Gastrocnemius medialis (tissue), 4 donors: ENCODE measurements around the gene SERINC2. TPM values are rescaled to one million over a fixed set of nuclear protein-coding genes. Genes with fewer than 3 reads are reported as not detected.

Experiments used
- ATAC-seq, 2 donors: fragments of 150-250 bp; one replicate each; pipeline ENCODE4 v1.9.1; 2016
- DNase-seq, 2 donors: peaks; one replicate each; pipeline ENCODE4 v3.0.0-alpha.2; 2019
- H3K27ac ChIP-seq, 4 donors: fragments of 200-600 bp; sonication (generic); 1 replicate in 1 of 4; 2 replicates in 3 of 4; pipeline ENCODE4 v1.5.1; 2016 to 2018; ENCODE audit warnings: mild to moderate bottlenecking in 2 of 4, moderate library complexity in 1 of 4
- H3K27me3 ChIP-seq, 3 donors: fragments of 200-600 bp; sonication (generic) in 2 of 3; 1 replicate in 1 of 3; 2 replicates in 2 of 3; pipeline versions ENCODE4 v1.5.1 to v1.6.0; 2016 to 2019; ENCODE audit warnings: mild to moderate bottlenecking in 1 of 3, moderate library complexity in 1 of 3
- H3K36me3 ChIP-seq, 2 donors: fragments of 200-600 bp; sonication (generic) in 1 of 2; one replicate each; pipeline ENCODE4 v1.5.1; 2017 to 2018
- H3K4me1 ChIP-seq, 2 donors: fragments of 200-600 bp; sonication (generic) in 1 of 2; one replicate each; pipeline ENCODE4 v1.5.1; 2016 to 2017; ENCODE audit warnings: mild to moderate bottlenecking in 2 of 2
- H3K4me3 ChIP-seq, 4 donors: fragments of 200-600 bp; sonication (generic) in 3 of 4; 1 replicate in 1 of 4; 2 replicates in 3 of 4; pipeline ENCODE4 v1.5.1; 2016 to 2019; ENCODE audit warnings: mild to moderate bottlenecking in 2 of 4
- H3K9me3 ChIP-seq, 3 donors: fragments of 200-600 bp; sonication (generic) in 2 of 3; 1 replicate in 1 of 3; 2 replicates in 2 of 3; pipeline ENCODE4 v1.5.1; 2016 to 2019
- POLR2A ChIP-seq, 2 donors: fragments of 450-650 bp; IDR thresholded peaks; one replicate each; pipeline ENCODE4 v1.6.1; 2017; ENCODE audit warnings: antibody characterized with exemption in 2 of 2, mild to moderate bottlenecking in 2 of 2, moderate library complexity in 2 of 2
- in situ Hi-C, 4 donors: fragments of 200-750 bp; cut with MboI; loops; one replicate each; pipeline versions ENCODE4 v1.15.0 to v1.8.0; 2017; ENCODE audit warnings: low sequenced_read_pairs in 4 of 4
- intact Hi-C: fragments of 100-400 bp; cut with DNase I; formaldehyde crosslinking; loops from one replicate; pipeline ENCODE4 v1.15.1; 2023; ENCODE audit warnings: low total_unique reads
- total RNA-seq, 4 donors: library from RNA; depleted of rRNA; stranded (reverse); fragments of >200 nt; gene quantifications; one replicate each; pipeline versions ENCODE4 v1.1.0 to v1.2.3, GENCODE V29; 2016
- TF ChIP-seq, protein P1 (sequence below), 5 experiments: fragments of 450-650 bp in 3 of 5; fragments of 200-600 bp in 2 of 5; sonication (generic) in 2 of 5; IDR thresholded peaks in 4 of 5; conservative IDR thresholded peaks in 1 of 5; 1 replicate in 4 of 5; 2 replicates in 1 of 5; pipeline ENCODE4 v1.5.1; 2016 to 2019; ENCODE audit warnings: antibody characterized with exemption in 5 of 5, mild to moderate bottlenecking in 3 of 5, moderate library complexity in 3 of 5

The SERINC2 gene
- total RNA-seq, 4 donors from 2014 or later, result 21.2 to 53.4 (median 35.9) TPM

DNA sequence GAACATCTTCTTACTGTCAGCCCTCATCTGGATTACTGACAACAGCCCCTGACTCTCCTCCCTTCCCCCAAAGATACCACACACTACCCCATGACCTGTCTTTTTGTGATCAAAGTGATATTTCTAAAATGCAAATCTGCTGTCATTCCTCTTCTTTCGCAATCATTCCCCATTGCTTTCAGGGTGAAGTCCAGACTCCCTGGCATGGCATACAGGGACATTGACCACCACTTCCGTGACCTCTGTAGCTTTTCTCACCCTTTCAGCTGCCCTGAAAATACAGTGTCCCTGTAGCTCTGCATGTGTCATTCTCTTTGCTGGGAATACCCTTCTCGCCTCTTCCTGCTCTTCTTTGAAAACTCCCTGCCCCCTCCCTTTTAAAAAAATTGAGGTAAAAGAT, 4.1 kb downstream of the SERINC2 start:
- Histone ChIP-seq H3K27ac (peak overlapping the region in 2 of 4 donors; percentile 93 to 97), H3K4me1 (peaks cover 13 to 25% of the 10 kb centered on the region in 2 donors), H3K36me3 (no peaks in the 10 kb centered on the region), H3K4me3 (no peak overlapping the region), H3K9me3 (no peaks in the 10 kb centered on the region), H3K27me3 (no peaks in the 10 kb centered on the region)
- no peak for DNase-seq
- TF ChIP-seq, protein P1, sequence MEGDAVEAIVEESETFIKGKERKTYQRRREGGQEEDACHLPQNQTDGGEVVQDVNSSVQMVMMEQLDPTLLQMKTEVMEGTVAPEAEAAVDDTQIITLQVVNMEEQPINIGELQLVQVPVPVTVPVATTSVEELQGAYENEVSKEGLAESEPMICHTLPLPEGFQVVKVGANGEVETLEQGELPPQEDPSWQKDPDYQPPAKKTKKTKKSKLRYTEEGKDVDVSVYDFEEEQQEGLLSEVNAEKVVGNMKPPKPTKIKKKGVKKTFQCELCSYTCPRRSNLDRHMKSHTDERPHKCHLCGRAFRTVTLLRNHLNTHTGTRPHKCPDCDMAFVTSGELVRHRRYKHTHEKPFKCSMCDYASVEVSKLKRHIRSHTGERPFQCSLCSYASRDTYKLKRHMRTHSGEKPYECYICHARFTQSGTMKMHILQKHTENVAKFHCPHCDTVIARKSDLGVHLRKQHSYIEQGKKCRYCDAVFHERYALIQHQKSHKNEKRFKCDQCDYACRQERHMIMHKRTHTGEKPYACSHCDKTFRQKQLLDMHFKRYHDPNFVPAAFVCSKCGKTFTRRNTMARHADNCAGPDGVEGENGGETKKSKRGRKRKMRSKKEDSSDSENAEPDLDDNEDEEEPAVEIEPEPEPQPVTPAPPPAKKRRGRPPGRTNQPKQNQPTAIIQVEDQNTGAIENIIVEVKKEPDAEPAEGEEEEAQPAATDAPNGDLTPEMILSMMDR (IDR thresholded peaks at IDR 0.05 in 4 of 5, conservative IDR thresholded peaks at IDR 0.05 in 1 of 5), result no peak
- TF ChIP-seq POLR2A (IDR thresholded peaks at IDR 0.05), result no peak
- intact Hi-C loops, result no loop called here
- in situ Hi-C loops, result no loop called here
- ATAC-seq, result no peak

DNA sequence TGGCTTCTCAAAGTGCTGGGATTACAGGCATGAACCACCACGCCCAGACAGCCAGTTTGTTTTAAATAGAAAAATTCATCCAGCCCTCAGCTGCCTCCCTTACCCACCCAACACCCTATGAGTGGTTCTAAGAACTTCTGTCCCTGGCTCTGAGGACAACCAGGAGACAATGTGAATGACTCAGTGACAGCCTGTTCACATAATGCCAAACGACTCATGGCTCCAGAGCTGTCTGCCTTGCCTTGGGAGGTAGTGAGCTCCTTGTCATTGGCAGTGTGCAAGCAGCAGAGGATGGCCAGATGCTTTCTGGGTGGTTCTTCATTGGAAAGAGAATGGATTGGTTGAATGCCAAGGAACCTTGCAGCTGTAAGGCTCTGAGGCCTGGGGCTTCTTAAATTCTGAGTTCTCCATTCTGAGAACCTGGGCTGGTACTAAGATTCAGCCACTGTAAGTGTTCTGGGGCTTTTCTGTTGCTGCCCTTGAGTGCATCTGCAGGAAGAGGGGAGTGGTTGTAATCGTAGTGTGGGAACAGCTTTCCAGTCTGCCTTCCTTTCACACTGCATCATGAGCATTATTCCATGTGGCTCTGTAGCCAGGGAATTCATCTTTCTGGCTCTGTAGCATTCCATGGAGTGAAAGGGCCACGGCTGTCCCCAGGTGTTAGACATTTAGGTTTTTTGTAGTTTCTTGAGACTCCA, 5.8 kb downstream of the SERINC2 start:
- Histone ChIP-seq H3K9me3 (no peaks in the 10 kb centered on the region), H3K4me1 (peaks cover 12 to 34% of the 10 kb centered on the region in 2 donors), H3K36me3 (no peaks in the 10 kb centered on the region), H3K27me3 (no peaks in the 10 kb centered on the region), H3K4me3 (no peak overlapping the region), H3K27ac (peak overlapping the region in 1 of 4 donors; percentile 26)
- DNase-seq (no peak), ATAC-seq (no peak)
- intact Hi-C loops, result no loop called here
- in situ Hi-C loops, result no loop called here
- TF ChIP-seq POLR2A (IDR thresholded peaks at IDR 0.05), result no peak
- TF ChIP-seq, protein P1 (IDR thresholded peaks at IDR 0.05 in 4 of 5, conservative IDR thresholded peaks at IDR 0.05 in 1 of 5), result no peak

DNA sequence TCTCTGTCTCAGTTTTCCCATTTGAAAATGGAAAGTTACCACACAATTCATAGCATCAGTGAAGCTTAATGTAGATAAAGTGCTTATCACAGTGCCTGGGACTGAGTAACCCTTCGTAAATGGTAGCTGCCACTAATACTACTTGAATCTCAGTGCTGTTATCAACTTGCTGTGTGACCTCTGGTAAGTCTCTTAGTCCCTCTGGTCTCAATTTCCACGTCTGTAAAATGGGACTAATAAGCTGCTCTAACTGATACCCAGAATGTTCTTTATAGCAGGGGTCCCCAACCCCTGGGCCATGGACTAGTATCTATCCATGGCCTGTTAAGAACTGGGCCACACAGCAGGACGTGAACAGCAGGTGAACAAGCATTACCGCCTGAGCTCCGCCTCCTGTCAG, 7.7 kb downstream of the SERINC2 start:
- DNase-seq, result no peak
- intact Hi-C loops (loop anchor here (5.0 kb wide), 2 partner anchors 38 to 703 kb away; no protein-coding TSS in a partner anchor), in situ Hi-C loops (loop anchor here in 3 of 4 donors (10.0 kb wide), 2 partner anchors 134 to 236 kb away; no protein-coding TSS in a partner anchor)
- H3K27ac ChIP-seq, result peak overlapping the region in 3 of 4 donors; percentile 80 to 88 (median 85)
- ATAC-seq, result no peak
- H3K4me3 ChIP-seq, result no peak overlapping the region
- H3K36me3 ChIP-seq, result no peaks in the 10 kb centered on the region
- TF ChIP-seq, protein P1 (IDR thresholded peaks at IDR 0.05 in 4 of 5, conservative IDR thresholded peaks at IDR 0.05 in 1 of 5), result no peak
- TF ChIP-seq POLR2A (IDR thresholded peaks at IDR 0.05), result no peak
- H3K4me1 ChIP-seq, result peaks cover 12 to 29% of the 10 kb centered on the region in 2 donors
- no peaks in the 10 kb centered on the region for H3K9me3 ChIP-seq
- H3K27me3 ChIP-seq, result no peaks in the 10 kb centered on the region

DNA sequence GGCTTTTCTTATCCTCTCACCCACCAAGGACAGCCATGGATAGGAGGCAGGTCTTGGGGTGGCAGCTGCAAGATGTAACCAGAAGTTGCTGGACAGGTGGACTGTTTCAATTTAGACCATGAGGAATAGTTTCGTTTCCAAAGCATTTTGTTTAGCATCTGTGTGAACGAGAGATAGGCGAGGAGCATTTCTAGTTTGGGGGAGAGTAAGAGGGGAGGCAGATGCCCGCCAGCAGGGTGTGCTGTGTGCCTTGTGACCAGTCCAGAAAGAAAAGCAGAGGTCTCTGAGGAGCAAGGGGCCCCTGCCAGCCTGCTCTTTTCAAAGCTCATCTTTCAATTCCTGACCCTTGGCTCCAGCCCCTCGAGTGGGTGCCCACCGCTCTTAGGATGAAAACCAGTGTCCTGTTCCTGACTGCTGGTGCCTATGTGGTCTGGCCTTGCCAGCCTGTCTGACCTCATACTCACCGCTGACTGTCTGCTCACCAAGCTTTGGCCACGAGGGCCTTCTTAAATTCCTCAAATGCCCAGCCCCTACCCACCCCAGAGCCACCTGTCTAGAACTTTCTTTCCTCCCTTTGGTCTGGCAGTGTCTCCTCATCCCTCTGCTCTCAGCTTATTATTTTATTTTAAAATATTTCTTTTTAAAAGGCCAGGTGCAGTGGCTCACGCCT, 8.5 kb downstream of the SERINC2 start:
- in situ Hi-C loops (loop anchor here in 3 of 4 donors (10.0 kb wide), 2 partner anchors 133 to 237 kb away; no protein-coding TSS in a partner anchor), intact Hi-C loops (loop anchor here (1.0 to 5.0 kb wide), 6 partner anchors 27 to 704 kb away; partner anchors contain the start of genes SNRNP40 and ZCCHC17)
- no peak for TF ChIP-seq POLR2A (IDR thresholded peaks at IDR 0.05)
- TF ChIP-seq, protein P1 (IDR thresholded peaks at IDR 0.05 in 4 of 5, conservative IDR thresholded peaks at IDR 0.05 in 1 of 5), result peak; percentile 20 to 60 (median 47)
- peak in 1 of 2 donors; percentile 55 for ATAC-seq
- H3K27ac ChIP-seq, result peak overlapping the region; percentile 77 to 88 (median 82)
- no peaks in the 10 kb centered on the region for H3K36me3 ChIP-seq
- H3K9me3 ChIP-seq, result no peaks in the 10 kb centered on the region
- H3K4me3 ChIP-seq, result no peak overlapping the region
- DNase-seq, result peak in 1 of 2 donors; percentile 66
- H3K27me3 ChIP-seq, result no peaks in the 10 kb centered on the region
- H3K4me1 ChIP-seq, result peaks cover 12 to 26% of the 10 kb centered on the region in 2 donors
